Stimulated activated CD4-positive, alpha-beta T cell treated with anti-CD3 and anti-CD28 coated beads, TNF-alpha, amount 100 ng/mL, for 1 hour (primary cell): ENCODE measurements around the gene PCYT2.

Experiments used
- DNase-seq, 3 donors: peaks; one replicate each; pipeline ENCODE4 v3.0.0-alpha.2; 2020; ENCODE audit warnings: low read depth in 3 of 3, low spot score in 1 of 3

PCYT2 gene

DNA sequence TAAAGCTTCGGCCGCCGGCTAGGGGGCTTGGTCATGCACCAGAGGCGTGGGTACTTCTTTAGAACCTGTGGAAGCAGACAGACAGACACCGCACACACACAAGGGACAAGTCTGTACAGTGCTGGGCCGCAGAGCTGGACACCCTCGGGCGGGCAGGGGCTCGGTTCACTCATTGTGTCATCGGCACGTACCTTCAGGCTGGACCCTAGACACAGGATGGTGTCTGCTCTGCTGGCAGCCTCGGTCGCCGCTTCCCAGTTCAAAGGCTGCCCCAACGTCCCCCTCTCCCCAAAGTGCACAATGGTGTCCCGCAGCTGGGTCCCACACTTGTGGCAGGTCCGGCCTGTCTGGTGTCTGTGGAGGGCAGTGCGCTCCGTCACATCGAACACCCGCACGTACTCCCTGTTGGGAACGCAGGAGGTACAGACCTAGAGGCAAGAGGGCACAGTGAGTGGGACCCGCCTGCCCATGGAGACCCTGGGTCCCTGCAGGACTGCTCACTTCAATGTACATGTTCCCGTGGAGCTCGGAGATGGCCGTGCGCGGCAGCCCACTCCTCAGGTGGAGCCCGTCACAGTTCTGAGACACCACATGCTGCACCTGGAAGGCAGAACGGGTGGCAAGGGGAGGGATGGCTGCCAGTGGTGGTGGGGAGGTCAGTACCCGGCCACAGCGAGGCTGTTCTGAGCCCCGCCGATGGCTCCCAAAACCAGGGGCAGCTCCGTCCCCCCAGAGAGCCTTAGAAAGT, 3.1 kb upstream of the PCYT2 start:
- no peak for DNase-seq

DNA sequence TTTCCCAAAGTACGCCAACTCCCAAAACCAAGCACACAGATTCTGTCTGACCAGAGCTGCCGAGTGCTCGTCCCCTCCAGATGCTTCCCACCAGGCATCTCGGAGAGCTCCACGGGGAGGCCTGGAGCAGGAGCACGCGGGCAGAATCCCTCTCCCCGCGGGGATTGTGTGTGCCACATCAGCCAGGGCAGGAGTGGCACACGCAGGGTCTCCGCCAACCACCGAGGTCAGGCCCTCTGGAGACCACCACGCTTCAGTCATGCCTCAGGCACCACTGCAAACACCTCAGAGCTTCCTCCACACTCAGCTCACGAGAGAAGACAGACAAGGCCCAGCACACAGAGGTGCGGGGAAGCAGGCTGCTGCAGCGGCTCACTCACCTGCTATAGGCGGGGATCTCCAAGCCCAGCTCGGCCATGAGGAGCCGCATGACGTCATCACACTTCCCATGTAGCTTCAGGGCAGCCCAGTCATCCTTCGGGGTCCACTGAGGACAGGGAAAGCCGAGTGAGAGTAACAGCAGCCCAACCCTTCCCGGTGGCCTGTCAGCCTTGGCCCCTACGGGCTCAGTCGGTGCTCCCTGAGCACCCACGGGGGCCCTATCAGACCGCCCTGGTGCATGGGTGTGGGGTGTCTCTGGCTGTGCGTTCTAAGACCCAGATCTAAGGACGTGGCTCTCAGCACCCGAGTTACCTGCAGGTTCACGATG, 2.3 kb upstream of the PCYT2 start:
- DNase-seq: no peak

DNA sequence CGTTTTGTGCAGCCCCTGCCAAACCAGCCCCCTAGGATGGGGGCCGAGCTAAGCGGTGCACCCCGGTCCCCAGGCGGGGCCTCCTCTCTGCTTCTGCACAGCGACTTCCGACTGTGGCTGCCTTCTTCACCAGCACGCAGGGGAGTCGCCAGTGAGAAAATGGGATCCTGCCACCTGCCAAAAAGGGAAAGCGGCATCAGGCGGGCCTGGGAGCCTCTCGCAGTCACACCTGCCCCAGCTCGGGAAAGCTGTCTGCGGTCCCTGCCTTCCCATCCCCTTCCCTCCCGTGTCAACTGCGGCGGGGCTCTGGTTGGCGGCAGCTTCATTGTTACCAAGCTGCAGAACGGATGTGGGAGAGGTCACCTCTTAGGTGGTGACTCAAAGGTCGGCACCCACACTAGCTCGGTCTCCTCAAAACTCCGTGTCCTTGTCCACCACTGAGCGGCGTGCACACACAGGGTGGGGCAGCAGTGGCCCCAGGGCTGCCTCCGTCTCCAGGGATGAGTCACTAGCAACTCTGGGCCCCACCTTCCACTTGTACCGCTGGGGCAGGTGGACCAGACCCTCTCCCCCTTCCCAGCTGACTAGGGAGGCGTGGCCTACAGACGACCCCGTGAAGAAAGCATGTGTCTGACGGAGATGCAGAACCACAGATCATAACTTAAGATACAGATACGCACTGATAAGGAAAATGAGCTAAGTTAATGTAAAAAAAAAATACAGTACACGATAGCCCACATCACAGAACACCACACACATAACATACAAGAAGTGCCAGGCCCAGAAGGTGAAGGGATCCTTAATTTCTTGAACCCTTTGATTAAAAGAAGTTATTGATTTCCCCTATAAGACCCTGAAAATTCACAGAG, 1.5 kb upstream of the PCYT2 start:
- no peak for DNase-seq

DNA sequence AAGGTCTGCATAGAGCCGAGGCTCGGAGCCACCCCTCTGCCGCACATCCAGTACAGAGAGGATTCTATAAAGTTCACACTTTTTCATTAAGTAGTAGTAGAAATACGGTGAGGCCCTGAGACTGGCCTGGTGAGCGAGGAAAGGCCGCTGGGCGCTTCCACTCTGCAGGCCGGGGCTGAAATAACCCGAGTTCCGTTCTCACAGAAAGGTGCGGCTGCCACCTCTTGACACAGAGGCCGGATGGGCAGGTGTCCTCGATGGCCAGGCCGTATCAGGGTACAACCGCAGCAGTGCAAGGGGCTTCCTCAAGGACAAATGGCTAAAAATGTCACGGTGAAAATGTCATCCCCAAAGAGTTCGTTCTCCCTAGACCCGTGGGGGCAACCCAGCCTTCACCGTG, 770 bp upstream of the PCYT2 start:
- DNase-seq: no peak

DNA sequence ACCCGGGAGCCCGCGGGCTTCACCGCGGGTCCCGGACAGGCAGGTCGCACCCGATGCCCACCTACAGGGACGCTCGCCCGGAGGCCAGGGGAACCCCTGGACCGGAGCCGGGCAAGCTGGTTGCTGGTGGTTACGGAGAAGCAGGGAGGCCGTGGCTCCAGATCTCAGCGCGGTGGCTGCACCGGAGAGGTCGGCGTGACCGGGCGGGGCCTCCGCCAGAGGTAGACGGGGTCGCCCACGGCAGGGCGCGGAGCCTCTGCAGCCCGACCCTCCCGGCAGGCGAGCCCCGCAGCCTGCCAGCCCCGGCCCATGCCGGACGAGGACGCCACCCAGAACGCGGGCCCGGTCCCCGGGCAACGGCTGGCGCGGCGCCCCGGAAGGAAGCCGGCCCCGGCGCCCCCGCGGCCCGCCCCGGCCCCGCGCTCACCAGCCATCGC, 341 bp downstream of the PCYT2 start:
- DNase-seq: no peak

DNA sequence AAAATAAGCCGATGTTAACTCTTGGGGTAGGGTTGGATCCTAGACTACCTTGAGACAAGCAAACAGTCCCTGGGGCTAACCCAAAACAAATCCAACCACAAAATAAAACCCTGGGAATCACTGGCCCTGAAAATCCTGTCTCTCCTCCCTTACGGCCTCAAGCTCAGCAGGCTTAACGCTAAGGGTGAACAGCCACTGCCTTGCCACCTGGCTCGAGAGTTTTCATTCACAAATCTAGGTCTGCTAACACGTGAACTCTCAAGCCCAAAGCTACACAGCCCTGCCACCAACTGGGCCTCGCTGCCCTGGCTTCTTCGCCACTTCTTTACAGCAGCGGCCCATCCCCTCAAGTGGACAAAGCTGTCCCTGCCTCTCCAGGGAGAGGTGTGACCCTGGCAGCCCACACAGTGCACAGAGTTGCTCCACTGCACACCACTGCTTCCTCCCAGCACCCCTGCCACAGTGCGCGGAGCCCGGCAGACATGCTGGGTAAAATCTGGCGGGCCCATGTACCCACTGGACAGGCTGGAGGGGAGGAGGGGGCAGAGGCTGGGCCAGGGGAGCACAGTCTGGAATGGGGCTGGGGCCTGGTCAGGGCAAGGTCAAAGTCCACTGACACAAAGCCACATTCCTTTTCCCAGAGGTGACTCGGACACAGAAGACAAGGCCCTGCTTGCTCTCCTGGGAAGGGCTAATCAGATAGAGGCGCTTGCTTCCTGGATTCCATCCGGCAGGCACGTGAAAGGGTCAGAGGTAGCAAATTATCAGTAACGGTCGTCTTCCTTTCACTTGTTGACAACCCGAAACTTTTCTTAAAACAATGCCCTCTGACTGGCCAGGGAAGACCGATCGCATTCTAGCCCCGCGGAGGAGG, 996 bp downstream of the PCYT2 start:
- DNase-seq: no peak

DNA sequence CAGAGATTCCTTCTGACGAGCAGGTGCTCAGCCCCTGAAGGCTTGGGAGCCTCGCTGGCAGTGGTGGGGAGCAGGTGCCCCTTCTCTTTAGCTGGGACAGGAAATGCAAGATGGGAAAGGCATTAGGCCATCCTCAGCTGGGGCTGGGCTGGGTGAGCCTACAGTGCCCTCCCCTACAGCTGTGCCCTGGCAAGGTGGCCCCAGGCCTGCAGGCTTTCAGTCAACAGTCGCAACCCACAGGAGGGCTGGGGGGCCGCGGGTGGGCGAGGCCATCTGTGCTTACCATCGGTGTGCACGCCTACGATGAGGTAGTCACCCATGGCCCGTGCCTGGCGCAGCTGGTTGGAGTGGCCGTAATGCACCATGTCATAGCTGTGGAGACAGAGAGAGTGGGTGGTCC, 2.0 kb downstream of the PCYT2 start:
- DNase-seq: no peak

DNA sequence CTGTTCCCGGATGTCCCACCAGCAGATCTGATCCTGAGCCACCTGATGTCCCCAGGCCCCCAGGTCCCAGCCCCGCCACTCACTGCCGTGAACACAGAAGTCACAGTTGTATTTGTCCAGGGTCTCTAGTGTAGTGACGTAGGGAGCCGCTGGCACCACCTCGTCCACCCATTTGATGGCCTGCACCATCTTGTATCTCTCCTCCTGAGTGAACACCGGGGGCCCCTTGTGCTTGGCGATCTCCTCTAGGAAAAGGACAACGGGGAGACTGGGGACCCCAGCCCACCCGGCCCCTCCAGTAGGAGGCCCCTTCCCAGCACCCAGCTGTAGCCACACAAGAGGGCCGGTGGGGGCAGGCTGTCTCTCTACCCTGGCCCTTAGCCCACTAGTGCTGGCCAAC, 2.4 kb downstream of the PCYT2 start:
- DNase-seq: no peak

DNA sequence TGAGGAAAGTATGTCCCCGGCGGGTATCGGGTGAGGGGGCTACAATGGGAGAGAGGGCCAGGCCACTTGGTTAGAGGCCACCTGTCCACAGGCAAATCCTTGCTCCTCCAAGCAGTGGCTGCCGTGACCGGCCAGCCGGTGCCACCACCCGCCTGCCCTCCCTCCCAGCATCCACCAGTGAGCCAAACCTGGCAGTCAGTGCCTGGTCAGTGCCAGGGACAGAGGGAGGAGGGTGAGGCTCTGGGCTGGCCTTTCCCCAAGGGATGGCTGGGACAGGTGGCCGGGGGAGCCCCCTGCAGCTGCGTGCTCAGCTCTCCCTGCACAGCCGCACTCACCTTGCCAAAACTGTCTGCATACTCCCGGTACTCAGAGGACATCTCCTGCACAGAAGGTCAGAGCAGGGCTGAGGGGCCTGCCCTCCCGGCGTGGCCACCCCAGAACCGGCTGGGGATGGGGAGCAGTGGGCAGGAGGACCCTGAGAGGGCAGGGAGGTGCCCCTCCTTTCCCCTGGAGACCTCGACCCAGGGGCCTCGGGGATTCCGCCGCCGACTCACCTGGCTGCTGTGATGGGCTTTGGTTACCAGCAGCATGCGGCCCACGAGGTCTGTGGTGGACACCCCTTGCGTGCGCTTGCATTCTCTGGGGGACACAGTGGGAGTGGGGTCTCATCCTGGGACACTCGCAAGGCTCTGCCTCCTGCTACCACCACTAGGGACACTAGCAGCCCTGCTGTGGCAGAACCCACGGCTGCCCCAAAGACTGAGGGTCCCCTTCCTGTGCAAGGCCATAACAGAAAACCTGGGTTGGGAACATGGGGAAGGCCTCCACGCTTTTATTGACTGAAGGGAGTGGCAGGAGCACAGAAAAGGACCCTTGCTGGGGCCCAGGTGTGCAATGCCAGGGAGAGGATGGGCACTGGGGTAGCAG, 3.7 kb downstream of the PCYT2 start:
- no peak for DNase-seq

DNA sequence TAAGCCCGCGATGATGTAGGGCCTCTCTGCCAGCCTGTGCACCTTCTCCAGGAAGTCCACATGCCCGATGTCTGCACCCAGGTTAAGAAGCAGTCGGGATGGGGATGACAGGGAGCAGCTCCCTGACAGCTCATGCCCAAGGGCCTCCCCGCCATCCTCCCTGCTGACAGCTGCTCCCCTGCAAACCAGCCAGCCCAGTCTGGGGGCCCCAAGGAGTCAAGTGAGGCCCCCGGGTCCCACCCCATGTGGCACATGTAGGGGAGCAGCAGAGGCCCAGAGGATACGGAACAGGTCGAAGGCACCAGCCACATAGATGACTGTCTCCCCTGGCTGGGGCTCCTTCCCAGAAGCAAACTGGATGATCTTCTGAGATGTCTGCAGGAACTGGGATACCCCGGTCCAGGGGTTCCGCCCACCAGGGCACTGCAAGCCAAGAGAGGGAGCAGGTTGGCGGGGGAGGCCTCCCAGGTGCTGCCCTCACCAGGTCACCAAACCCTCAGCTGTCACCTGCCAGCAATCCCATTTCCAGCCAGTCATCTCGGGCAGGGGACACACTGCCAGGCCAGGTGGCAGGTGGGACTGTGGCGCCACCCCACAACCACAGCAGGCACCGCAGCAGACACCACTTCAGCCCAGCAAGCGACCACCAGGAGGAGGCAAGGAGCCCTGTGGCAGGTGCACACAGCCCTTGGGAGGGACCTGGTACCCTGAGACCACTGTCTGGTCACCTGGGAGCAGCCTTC, 4.6 kb downstream of the PCYT2 start:
- no peak for DNase-seq

DNA sequence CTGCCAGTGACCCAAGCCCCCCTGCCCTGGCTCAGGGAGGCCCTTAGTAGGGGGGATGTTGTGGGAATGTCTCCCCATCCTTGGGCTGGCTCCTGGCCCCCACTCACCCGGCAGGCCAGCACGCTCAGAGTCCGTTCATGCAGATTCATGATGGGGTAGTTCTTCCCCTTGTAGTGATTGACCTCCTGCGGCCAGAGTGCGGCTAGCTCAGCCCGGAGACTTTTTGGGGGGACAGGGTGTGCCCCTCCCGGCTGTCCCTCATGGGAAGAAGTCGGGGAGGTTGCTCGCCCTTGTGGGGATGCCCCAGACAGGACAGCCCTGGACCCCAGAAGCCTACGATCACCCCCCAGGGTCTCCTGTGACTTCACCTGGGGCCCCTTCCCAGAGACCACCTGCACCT, 5.2 kb downstream of the PCYT2 start:
- no peak for DNase-seq

DNA sequence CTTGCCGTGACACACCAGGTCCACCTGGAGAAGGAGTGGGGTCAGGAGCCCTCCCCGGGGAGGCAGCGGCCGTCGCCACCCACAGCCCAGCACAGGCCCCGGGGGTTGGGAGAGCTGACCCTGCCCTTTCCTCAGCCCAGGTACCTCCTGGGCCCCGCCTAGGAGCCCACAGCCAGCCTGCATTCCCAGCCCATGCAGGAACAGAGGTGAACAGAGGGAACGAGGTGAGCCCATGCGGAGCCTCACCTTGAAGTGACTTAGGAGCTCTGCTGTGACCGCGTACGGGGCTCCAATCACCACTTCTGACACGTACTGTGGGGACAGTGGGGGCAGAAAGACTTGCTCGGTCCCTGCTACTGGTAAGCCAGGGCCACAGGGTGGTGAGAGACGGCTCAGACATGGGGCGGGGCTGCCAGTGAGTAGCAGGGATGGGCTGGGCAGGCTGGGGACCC, 5.7 kb downstream of the PCYT2 start:
- no peak for DNase-seq

DNA sequence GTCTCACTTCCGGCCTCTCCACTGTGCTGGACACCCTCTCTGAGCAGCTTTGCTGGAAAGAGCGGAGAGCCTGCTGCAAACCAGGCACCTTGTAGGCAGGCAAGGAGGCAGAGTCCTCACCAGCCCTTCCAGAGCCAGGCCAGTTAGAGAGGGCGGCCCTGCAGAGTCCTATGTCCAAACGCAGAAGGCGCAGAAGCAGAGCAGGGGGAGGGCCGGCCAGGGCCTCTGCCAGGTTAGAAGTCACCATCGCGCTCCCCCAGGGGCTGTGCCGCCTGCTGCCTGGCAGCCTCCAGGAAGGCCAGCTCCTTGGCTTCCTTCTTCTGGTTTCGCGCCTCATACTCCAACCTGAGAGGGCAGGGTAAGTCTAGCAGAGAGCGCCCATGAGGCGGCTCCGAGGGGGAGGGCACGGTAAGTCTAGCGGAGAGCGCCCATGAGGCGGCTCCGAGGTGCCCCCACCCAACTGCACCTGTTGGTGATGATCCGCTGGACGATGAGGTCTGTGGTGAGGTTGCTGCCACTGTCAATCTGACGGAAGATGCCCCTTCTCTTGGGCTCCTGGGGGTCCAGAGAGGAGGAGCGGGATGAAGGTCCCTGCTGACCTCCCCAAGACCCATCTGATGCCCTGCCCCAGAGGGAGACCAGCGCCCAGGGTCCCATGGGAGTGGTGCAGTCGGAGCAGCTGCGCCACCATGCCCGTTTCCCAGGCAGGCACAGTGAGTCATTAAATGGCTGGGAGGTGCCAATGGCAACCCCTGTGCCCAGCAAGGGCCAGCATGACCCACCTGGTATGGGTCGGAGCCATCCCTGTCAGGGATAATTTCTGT, 6.4 kb downstream of the PCYT2 start:
- no peak for DNase-seq

DNA sequence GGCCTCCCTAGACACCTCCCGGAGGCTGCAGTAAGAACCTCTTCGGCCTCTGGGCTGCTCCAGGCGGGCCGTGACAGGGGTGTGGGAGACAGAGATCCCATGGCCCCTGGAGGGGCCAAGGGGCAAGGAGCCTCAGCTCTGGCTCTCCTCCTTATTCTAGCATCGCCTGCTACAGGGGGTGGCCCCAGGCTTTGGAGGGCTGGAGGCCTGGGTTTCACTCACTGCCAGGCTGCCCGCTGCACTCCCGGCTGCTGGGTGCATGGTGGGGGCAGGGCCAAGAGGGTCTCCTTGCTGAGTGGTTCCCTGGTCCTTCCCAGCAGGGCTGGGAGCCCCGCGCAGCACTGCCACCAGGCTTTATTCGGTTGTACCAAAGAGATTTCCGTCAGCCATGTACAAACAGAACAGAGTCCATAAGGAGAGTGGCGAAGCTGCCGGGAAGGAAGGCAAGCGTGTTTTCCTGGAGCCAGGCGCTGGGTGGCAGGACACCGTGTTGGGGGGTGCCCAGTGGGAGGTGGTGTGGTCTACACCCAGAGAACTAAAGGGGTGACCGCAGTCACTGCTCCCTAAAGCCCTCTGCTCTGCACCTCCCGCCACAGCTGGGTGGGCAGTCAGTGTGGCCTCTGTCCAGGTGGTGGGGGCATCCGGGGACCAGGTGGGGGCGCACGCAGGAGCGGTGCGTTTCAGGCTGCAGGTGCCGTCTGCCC, 7.2 kb downstream of the PCYT2 start:
- DNase-seq: no peak

DNA sequence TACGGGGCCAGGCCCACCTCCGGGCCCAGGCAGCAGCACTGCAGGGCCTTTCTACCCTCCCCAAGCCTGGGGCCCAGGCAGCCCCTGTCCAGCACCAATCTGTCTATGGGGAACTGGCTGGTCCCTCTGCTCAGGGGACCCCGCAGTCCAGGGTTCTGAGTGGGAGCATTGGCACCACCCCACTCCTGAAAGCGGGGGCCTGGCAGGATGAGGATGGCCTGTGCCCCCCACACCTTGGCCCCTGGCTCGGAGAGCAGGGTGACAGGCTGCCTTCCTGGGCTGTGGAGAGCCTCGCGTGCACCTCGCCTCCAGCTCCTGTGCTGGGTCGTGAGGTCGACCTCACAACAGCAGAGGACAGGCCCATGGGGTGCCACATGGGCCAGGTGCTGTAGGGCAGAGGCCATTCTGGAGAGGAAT, 7.8 kb downstream of the PCYT2 start:
- no peak for DNase-seq

DNA sequence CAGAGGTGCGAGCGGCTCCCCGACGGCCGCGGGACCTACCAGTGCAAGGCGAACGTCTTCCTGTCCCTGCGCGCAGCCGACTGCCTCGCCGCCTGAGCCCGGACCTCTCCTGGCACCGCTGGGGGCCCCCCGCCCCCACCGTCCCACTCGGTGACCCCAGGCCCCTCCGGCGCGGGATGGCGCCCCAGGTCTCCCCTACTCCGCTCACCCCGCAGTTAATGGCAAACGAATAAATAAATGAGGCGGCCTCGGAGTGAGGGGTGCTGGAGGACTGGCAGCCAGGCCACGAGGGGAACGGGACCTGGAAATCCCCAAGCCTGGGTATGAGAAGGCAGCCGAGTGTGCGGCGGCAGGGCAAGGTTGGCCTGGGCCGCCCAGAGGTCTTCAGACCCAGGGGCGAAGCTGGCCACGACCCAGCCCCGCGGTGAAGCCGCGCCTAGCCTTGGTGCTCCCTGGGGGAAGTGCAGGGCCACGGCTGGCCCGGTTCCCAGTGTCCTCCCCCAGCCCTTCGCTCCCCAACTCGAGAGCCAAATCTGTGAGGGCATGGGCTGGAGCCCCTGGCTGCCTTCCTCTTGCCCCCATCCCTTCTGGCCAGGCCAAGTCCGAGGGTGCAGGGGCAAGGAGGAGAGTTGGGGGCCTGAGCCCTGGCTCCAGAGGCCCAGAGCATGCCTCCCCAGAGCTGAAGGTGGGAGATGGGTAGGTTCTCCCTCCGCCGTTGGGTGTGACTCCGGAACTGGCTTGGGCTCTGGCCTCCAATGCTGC, 8.4 kb downstream of the PCYT2 start:
- no peak for DNase-seq
